Umbilical cord (tissue), 2 donors: Measurements from ENCODE around the gene MMEL1. TPM values are rescaled to one million over a fixed set of nuclear protein-coding genes. Genes with fewer than 3 reads are reported as not detected.

ENCODE experiments used
- DNase-seq: peaks from one replicate; pipeline ENCODE4 v3.0.0-alpha.2; 2015; ENCODE audit warnings: low spot score
- total RNA-seq: library from RNA; depleted of rRNA; stranded (reverse); fragments of >200 nt; gene quantifications from one replicate; pipeline ENCODE4 v1.2.3, GENCODE V29; 2014; ENCODE audit warnings: low replicate concordance; ENCODE audit not compliant: insufficient read depth

MMEL1 gene
- total RNA-seq, 1 donor from 2014 or later = not detected

DNA sequence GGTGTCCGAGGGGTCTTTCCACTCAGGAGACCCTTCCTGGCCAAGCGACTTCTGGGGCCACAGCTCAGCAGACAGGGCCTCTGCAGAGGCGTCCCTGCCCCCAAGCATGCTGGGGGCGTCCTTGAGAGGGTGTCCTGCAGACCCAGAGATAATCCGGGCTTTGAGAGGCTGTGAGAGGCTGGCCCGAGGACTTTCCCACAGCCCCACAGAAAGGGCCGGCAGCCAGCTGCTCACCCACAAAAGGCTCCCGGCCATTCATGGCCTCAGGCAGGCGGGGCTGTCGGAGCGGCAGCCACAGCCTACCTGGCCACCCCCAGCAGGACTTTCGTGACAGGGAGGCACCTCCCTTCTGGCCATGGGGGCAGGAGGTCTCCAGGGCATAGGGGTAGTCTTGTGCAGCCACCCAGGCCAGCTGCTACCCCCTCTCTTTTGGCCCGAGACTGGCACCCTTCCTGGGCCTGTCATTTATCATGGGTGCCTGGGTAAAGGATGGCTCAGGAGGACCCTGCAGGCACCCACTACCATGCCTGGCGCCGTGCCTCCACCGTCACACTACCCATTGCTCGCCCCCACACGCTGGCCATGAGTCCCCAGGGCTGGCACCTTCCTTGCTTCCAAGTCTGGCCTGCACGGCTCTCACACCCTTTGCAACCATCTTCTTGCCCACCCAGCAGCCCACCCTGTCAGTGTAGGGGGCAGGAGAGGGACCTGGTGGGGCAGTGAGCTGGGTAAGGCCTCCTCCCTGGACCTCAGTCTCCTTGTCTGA, 87.8 kb downstream of the MMEL1 start:
- peak; percentile 46 for DNase-seq

DNA sequence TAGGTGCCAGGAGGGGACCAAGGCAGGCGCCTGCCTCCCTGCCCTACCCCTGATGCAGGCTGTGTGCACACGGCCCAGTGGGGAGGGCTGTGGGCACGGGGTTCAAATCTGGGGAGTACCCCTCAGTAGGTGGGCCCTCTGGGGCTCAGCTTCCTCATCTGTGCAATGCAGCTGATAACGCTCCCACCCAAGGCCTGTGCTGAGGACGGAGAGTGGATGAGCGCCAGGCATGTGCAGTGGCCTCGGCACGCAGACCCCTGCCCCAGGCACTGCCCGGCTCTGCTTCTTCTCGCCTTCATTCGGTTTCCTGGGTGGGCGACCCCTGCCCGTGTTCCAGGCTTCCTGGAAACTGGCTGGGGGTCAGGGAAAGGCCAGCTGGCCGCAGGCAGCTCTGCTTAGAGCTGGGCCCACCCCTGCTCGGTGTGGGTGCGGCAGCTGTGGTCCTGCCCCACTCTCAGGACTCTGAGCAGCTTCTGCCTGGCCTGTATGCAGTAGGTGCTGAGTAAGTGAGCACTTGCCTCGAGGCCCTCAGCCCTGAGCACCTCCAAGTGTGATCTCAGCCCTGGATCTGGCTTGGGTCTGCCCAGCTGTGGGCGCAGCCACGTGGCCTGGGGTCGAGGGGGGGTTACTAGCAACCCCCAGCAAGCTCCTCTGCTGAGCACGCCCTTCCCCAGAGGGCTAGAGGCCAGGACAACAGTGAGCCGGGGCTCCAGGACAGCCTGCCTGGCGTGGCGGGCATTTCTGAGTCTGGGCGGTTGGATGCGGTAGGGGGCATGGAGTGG, 88.5 kb downstream of the MMEL1 start:
- DNase-seq = peak; percentile 51

DNA sequence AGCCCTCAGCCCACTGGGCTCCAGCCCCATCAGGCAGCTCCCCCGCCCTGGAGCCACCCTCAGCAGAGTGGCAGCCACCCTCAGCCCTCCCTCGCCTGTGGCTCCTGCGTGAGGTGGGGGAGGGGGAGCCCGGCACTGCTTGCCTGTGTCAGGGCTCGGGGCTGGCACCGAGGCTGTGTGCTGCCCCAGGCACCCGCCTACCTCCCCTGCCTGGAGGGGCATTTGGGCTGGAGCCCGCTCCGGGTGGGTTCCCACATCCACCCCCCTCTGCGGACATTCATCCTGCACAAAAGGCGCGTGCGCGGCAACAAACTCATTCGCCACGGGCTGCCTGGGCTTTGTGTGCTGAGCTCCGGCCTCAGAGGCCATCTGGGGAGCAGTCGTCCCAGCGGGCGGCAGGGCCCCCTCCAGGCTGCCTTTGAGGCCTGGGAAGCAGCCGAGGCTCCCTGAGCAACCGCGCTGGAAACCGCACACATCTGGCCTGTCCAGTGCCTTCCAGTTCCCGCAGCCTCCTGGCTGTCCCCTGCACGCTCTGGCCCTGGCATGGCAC, 89.2 kb downstream of the MMEL1 start:
- DNase-seq = peak; percentile 36

DNA sequence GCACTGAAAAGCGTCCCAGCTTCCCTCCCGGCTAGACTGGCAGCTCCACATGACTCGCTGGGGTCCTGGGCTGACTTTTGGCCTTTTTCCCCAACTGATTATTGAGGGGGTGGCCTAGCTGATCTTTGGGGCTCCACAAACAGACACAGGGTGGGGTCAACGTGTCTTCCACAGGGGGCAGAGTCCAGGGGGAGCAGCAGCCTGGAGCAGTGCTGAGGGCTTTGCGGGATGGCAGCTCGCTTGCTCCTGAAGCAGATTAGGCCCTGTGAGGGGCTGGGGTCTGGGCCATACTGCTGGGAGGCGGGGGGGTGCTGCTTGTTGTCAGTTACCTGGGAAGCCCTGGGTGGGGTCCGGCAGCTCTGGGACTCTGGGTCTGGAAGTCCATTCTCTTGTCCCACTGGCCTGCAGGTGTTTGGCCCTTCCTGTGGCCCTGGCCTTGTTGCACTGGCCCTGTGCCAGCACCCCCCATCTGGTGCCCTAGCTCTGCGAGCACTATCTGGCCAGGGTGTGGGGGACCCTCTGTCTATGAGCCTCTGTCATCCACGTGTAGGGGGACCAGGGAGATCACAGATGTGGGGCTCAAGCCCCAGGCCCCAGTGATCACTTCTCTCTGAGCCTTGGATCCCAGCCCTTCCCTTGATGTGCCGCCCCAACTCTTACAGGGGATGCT, 90.4 kb downstream of the MMEL1 start:
- DNase-seq = no peak

DNA sequence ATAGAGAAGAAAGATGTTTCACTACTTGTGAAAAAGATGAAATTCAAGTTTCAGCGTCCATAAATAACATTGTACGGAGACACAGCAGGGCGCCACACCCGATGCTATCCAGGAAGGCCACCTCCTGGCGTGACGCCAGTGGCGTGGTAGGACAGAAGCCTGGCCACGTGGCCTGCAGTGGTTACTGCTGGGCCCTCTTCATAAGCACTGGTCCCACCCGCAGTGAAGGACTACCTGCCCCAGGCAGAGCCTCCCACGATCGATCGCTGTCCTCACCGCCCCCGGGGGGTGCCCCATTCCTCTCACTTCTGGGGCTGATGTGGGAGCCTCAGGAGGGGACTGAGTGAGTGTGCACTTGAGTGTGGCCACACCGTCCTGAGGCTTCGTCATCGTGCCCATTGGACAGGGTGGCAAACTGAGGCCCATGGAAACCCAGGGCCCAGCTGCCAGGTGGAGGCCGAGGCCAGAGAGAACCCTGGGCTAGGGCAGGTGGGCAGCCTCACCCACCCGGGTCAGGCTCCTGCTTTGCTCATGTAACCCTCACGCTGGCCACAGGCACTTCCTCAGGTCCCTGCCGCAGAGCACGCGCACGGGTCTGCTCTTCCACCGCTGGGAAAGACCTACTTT, 91.1 kb downstream of the MMEL1 start:
- peak; percentile 59 for DNase-seq

DNA sequence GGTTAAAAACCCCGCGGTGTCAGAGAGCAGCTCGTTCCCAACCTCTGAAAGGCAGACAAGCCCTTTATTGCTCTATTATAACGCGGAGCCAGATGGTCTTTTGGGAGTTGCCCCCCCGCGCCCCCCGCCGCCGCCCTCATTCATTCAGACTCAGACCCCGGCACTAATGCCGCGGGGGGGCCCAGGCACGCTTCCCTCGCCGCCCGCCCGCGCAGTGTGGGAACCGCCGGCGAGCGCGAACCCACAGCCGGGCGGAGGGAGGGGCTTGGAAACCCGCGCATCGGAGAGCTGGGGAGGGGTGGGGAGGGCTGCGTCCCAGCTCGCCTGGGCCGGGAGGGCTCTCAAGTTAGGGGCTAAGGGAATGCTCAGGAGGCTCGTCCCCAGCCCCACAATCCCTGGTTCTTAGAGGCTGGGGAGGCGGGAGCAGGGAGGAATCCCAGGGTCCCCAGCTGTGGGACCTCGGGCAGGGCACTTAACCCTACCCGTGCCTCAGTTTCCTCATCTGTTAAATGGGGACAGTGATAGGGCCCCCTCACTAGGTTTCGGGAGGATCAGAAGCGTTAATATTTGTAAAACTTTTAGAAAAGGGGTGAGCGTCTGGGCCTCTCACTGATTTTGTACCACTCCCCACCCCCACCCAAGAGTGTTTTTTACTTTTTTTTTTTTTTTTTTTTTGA, 91.9 kb downstream of the MMEL1 start:
- DNase-seq = no peak

Other genes starting within 250 kb of the MMEL1 start
- 8.4 TPM for gene MORN1, start 241.5 kb downstream of the MMEL1 start, total RNA-seq
- 71.3 TPM for gene RER1, start 241.2 kb downstream of the MMEL1 start, total RNA-seq
- gene PEX10, start 220.5 kb downstream of the MMEL1 start, total RNA-seq = 22.6 TPM
- 11.1 TPM for gene PLCH2, start 156.7 kb downstream of the MMEL1 start, total RNA-seq
- gene PANK4, start 106.4 kb downstream of the MMEL1 start, total RNA-seq = 14.7 TPM
- gene HES5, start 102.8 kb downstream of the MMEL1 start, total RNA-seq = not detected
- gene TNFRSF14, start 76.6 kb downstream of the MMEL1 start, total RNA-seq = 20.2 TPM
- 1.4 TPM for gene PRXL2B, start 46.2 kb downstream of the MMEL1 start, total RNA-seq
- gene TTC34, start 168.7 kb upstream of the MMEL1 start, total RNA-seq = under 0.01 TPM